ENCODE measurements around the gene ADD1.
A peak's percentile ranks its signal among the peaks of the same experiment; 100 is the strongest.
"Not testable (repeated sequence)": the region's sequence is repeated elsewhere in the genome, so short reads cannot be mapped to it uniquely, and the experiment has no call there.

The ADD1 gene

GRCh38 chr4:2950221-2950989 is 106.8 kb downstream of the ADD1 start:
- DNase-seq: no peak

GRCh38 chr4:2953496-2953895 is 109.9 kb downstream of the ADD1 start:
- DNase-seq: no peak

DNA sequence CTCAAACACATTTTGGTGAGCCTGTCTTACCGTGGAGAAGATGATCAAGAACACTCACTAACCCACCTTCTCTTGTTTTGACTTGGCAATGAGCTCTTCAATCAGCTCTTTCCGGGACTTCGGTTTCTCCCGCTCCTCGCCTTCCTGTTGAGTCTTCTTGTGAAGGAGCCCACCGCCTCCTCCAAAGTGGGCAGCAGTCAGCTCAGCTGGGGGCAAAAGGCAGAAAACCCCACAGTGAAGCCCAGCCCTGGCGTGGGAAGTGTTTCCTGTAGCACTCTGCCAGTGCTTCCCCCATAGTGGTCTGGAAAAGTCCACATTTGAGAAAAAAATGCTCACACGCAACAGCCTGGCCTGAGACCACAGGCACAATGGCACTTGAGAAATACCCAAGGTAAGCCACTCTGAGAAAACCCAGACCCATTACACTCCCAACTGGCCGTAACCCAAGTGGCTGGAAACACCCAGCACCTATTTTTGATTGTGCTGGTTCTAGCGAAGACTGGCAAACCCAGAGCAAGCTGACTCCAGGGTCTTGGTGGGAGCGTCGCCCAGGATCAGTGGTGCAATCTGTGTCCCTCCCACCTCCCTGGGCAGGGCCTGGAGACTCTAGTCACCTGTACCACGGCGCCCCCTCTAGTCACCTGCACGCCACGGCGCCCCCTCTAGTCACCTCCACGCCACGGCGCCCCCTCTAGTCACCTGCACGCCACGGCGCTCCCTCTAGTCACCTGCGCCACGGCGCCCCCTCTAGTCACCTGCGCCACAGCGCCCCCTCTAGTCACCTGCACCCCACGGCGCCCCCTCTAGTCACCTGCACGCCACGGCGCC is 110.9 kb downstream of the ADD1 start:
- peak; percentile 45 for DNase-seq

- not testable (repeated sequence) for DNase-seq
These were observed 111.8 kb downstream of the ADD1 start for GRCh38 chr4:2955186-2956044.

GRCh38 chr4:2958446-2958845 is 114.8 kb downstream of the ADD1 start:
- DNase-seq: no peak

GRCh38 chr4:2960450-2960849 is 116.8 kb downstream of the ADD1 start:
- DNase-seq: not testable (repeated sequence)

DNA sequence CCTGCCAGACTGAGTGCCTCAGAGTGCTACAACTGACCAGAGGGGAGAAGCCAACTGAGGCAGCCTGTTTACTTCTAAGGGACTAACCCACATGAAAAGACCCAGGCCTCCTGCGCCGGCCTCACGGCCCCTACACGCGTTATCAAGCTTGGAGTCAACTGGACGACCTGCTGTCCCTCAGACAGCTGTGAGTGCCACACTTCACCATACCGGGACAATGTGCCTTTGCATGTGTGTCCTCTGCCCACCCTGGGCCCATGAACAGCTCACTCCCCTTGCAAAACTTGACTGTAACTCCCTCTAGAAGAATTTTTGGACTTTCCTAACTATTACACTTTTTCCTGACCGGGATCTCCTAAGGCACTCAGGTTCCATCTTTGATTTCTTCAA is 117.8 kb downstream of the ADD1 start:
- DNase-seq: no peak

GRCh38 chr4:2961811-2962441 is 118.3 kb downstream of the ADD1 start:
- no peak for DNase-seq

DNA sequence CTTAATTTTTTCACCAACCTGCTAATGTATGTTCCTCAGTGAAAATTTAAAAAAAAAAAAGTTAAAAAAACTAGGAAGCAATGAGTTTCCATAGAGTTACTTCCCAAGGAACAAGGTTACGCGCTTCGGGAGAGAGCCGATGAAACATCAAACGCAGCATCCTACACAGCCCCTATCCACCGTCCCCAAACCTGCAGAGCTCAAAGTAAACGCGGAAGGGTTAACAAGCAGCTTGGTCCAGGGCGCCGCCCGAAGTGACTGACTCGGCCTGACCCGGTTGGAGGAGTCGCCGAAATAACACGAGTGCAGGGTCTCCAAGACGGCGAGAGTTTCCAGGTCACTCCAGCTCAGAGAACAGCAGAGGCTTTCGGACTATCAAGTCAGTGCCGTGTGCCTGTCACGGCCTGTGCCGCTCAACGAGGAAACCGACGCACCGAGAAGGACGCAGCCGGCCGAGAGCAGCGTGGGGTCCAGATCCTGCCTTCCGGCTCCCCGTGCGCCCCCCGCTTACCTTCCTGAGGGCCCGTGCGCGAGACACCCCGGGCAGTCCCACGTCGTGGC is 119.0 kb downstream of the ADD1 start:
- DNase-seq: no peak

- DNase-seq: peak; percentile 98
These were observed 119.7 kb downstream of the ADD1 start, which contains the start of the genes GRK4 and NOP14 for GRCh38 chr4:2963175-2963965. Gene GRK4 (plus strand): TSS chr4:2963571. CDS start chr4:2964071, 500 bp downstream. Gene NOP14 (minus strand): TSS chr4:2963406. CDS start chr4:2963319, 87 bp downstream.

DNA sequence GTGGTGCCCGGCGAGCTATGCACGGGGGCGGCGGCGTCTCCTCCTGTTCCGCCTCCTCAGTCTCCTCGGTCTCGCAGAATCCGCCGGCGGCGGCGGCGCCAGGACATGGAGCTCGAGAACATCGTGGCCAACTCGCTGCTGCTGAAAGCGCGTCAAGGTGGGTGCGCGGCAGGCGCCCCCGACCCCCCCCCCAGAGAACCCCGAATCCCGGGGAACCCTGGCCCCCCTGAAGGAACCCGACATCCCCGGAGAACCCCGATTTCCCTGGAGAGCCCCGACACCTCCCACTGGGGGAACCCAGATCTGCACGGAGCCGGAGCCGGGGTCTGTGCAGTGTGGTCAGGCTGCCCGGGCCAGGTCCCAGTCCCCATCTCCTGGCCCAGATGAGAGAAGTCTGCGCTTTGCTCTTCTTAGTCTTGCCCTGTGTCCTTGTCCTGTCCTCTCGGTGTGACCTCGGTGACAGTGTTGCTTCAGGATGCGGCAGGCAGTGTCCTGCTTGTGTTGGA is 120.4 kb downstream of the ADD1 start:
- DNase-seq: no peak

- DNase-seq: no peak
These were observed 121.1 kb downstream of the ADD1 start for GRCh38 chr4:2964706-2965258.

DNA sequence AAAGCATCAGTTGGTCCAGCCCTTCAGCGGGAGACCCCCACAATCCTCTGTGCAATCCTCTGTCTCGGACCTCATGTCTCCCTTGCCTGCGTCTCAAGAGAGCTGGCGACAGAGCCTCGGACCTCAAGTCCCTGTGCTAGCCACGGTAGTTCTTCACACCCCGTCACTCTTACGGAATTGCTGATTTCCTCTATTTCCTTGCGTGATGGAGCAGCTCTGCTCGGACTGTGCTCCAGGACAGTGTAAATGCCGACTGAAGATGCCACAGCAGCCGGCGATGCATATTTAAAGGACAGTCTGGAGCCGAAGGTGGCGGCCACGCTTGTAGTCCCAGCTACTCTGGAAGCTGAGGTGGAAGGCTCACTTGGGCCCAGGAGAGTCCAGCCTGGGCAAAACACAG is 121.6 kb downstream of the ADD1 start:
- no peak for DNase-seq

DNA sequence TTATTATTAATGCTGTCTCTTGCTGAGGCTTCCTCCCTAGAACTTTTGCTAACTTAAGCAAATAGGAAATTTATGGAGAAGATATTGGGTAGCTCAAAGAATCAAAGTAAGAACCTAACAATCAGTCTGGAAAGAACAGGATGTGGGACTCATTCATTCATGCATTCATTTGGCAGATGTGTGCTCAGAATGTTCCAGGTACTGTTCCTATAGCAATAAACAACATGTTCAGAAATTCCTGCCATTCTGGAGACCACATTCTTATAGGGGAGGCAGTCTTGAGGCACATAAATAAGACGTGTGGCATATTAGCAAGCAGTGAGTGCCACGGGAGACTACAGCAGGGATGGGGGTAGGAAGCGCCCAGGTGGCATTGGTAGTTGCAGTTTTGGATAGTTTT is 124.7 kb downstream of the ADD1 start:
- no peak for DNase-seq

DNA sequence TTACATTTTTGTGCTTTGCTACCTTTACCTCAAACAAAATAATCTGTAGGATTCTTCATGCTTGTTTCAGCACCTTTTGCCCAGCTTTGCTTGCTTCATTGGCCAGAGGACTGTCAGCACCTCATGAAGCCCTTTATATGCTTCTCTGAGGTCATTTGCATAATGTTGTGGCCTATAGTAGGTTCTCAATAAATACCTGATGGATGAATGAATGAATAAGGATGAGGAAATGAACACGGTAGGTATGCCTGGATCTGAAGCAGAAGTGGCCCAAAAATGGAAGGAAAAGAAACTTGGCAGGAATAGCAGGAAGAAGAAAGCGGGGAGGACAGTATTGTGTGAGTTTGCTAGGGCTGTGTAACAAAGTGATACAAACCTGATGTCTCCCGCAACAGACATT is 127.6 kb downstream of the ADD1 start:
- DNase-seq: no peak

DNA sequence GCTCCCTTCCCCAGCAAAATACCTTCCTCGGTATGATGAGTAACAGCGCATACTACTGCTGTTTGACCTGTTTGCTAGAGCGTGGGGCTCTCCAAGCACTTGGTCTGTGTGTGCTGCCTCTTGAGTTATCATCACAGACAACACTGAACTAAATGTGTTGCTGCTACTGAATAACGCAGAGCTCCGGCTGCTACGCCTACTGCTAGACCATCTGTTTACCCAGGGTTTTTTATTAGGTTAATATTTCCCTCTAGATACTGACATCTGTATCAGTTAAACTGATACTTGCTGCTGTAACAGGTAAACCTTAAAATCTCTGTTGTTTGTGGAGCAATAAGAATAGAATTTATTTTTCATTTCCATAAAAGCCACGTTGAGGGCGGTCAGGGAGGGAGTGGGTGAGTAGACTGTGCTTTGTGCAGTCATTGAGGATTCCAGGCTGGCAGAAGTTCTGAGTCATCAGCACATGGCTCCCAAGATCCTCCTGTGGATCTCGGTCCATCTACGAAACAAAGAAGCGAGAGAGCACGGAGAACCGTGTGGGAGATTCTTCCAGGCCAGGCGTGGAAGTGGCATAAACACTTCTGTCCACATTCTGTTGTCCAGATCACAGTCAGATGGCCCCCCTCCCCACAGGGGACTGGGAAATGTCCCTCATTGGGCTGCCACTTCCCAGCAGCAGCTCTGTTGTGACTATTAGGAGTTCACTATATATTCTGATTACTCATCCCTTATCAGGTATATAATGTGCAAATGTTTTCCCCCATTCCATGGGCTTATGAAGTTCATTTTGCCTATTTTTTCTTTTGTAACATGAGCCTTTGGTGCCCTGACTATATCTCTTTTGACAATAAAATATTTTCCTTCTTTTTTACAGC is 133.8 kb downstream of the ADD1 start:
- no peak for DNase-seq
